CD8-positive, alpha-beta memory T cell (primary cell): Measurements from ENCODE around the gene TNFAIP8L1. TPM values are rescaled to one million over a fixed set of nuclear protein-coding genes. Genes with fewer than 3 reads are reported as not detected.

ENCODE experiments used
- polyA plus RNA-seq: library from polyadenylated mRNA; unstranded; fragments of 300-500 nt; fragmentation: Illumina TruSeq; gene quantifications from one replicate; pipeline ENCODE4 v1.2.3, GENCODE V29; 2021
- total RNA-seq, 2 experiments: library from RNA; stranded (reverse); gene quantifications; one replicate each; pipeline ENCODE4 v1.2.3, GENCODE V29; 2021

The TNFAIP8L1 gene
- total and polyA plus RNA-seq, 3 experiments from 2014 or later = 9.0 to 10.0 (median 9.6) TPM

Other genes with a start within 250 kb of the TNFAIP8L1 start
- 10 to 100 TPM; 39.8 to 41.2 TPM for gene SH3GL1, start 239.0 kb upstream of the TNFAIP8L1 start, total RNA-seq
- gene SH3GL1, start 239.0 kb upstream of the TNFAIP8L1 start, polyA plus RNA-seq = 24.7 TPM
- gene CHAF1A, start 236.9 kb upstream of the TNFAIP8L1 start, total RNA-seq = 10 to 100 TPM; 65.2 to 69.5 TPM
- gene CHAF1A, start 236.9 kb upstream of the TNFAIP8L1 start, polyA plus RNA-seq = 5.8 TPM
- 10 to 100 TPM; 56.6 to 60.0 TPM for gene UBXN6, start 181.7 kb upstream of the TNFAIP8L1 start, total RNA-seq
- 5.2 TPM for gene UBXN6, start 181.7 kb upstream of the TNFAIP8L1 start, polyA plus RNA-seq
- 10 to 100 TPM; 42.7 to 45.4 TPM for gene HDGFL2, start 167.2 kb upstream of the TNFAIP8L1 start, total RNA-seq
- 24.9 TPM for gene HDGFL2, start 167.2 kb upstream of the TNFAIP8L1 start, polyA plus RNA-seq
- gene PLIN4, start 121.0 kb upstream of the TNFAIP8L1 start, total RNA-seq = under 1 TPM in 1 of 2 experiments, not detected in 1; 0.04 TPM
- gene PLIN4, start 121.0 kb upstream of the TNFAIP8L1 start, polyA plus RNA-seq = 0.15 TPM
- not detected for gene PLIN5, start 104.3 kb upstream of the TNFAIP8L1 start, total RNA-seq
- gene PLIN5, start 104.3 kb upstream of the TNFAIP8L1 start, polyA plus RNA-seq = 0.29 TPM
- gene LRG1, start 99.5 kb upstream of the TNFAIP8L1 start, total RNA-seq = not detected
- 0.06 TPM for gene LRG1, start 99.5 kb upstream of the TNFAIP8L1 start, polyA plus RNA-seq
- gene SEMA6B, start 79.8 kb upstream of the TNFAIP8L1 start, total RNA-seq = under 1 TPM; 0.55 to 0.91 TPM
- not detected for gene SEMA6B, start 79.8 kb upstream of the TNFAIP8L1 start, polyA plus RNA-seq
- gene MYDGF, start 30.8 kb downstream of the TNFAIP8L1 start, total RNA-seq = 10 to 100 TPM; 83.2 to 88.6 TPM
- 146 TPM for gene MYDGF, start 30.8 kb downstream of the TNFAIP8L1 start, polyA plus RNA-seq
- gene DPP9, start 84.3 kb downstream of the TNFAIP8L1 start, total RNA-seq = 100 to 1,000 TPM; 105 TPM
- 32.1 TPM for gene DPP9, start 84.3 kb downstream of the TNFAIP8L1 start, polyA plus RNA-seq
- gene FEM1A, start 152.2 kb downstream of the TNFAIP8L1 start, total RNA-seq = 10 to 100 TPM; 25.5 to 26.0 TPM
- gene FEM1A, start 152.2 kb downstream of the TNFAIP8L1 start, polyA plus RNA-seq = 4.3 TPM
- 10 to 100 TPM; 24.4 to 26.5 TPM for gene TICAM1, start 192.2 kb downstream of the TNFAIP8L1 start, total RNA-seq
- gene TICAM1, start 192.2 kb downstream of the TNFAIP8L1 start, polyA plus RNA-seq = 13.8 TPM
- gene PLIN3, start 228.2 kb downstream of the TNFAIP8L1 start, total RNA-seq = 10 to 100 TPM; 12.3 to 15.4 TPM
- gene PLIN3, start 228.2 kb downstream of the TNFAIP8L1 start, polyA plus RNA-seq = 21.6 TPM